ENCODE data around the gene SLC2A5. TPM values are rescaled to one million over a fixed set of nuclear protein-coding genes. Genes with fewer than 3 reads are reported as not detected.

The SLC2A5 gene
- total RNA-seq, 1 donor from 2014 or later, result not detected

- no peaks in the 10 kb centered on the region for H3K4me1 Mint-ChIP-seq (ENCODE audit: unreplicated experiment)
- no peak for DNase-seq (ENCODE audit: extremely low spot score, unreplicated experiment)
- H3K27me3 Mint-ChIP-seq (ENCODE audit: unreplicated experiment), result peaks cover 6% of the 10 kb centered on the region
- no peak overlapping the region for H3K27ac Mint-ChIP-seq (ENCODE audit: unreplicated experiment)
- H3K9me3 Mint-ChIP-seq (ENCODE audit: unreplicated experiment), result no peaks in the 10 kb centered on the region
- no peak overlapping the region for H3K4me3 Mint-ChIP-seq (ENCODE audit: unreplicated experiment)
- no peak for TF ChIP-seq CTCF (IDR thresholded peaks at IDR 0.05)
- H3K36me3 Mint-ChIP-seq (ENCODE audit: unreplicated experiment), result no peaks in the 10 kb centered on the region
These were observed 49.1 kb downstream of the SLC2A5 start for GRCh38 chr1:9020305-9020704.

- H3K4me3 Mint-ChIP-seq (ENCODE audit: unreplicated experiment), result no peak overlapping the region
- H3K4me1 Mint-ChIP-seq (ENCODE audit: unreplicated experiment), result no peaks in the 10 kb centered on the region
- H3K36me3 Mint-ChIP-seq (ENCODE audit: unreplicated experiment), result no peaks in the 10 kb centered on the region
- no peak for TF ChIP-seq CTCF (IDR thresholded peaks at IDR 0.05)
- peaks cover 6% of the 10 kb centered on the region for H3K27me3 Mint-ChIP-seq (ENCODE audit: unreplicated experiment)
- H3K27ac Mint-ChIP-seq (ENCODE audit: unreplicated experiment), result no peak overlapping the region
- DNase-seq (ENCODE audit: extremely low spot score, unreplicated experiment), result no peak
- H3K9me3 Mint-ChIP-seq (ENCODE audit: unreplicated experiment), result no peaks in the 10 kb centered on the region
These were observed 49.5 kb downstream of the SLC2A5 start for GRCh38 chr1:9019896-9020295.

GRCh38 chr1:9018333-9018732 is 51.1 kb downstream of the SLC2A5 start:
- Mint-ChIP-seq H3K27ac (ENCODE audit: unreplicated experiment) (no peak overlapping the region), H3K27me3 (ENCODE audit: unreplicated experiment) (peaks cover 6% of the 10 kb centered on the region), H3K4me1 (ENCODE audit: unreplicated experiment) (no peaks in the 10 kb centered on the region), H3K36me3 (ENCODE audit: unreplicated experiment) (no peaks in the 10 kb centered on the region), H3K4me3 (ENCODE audit: unreplicated experiment) (no peak overlapping the region), H3K9me3 (ENCODE audit: unreplicated experiment) (no peaks in the 10 kb centered on the region)
- TF ChIP-seq CTCF (IDR thresholded peaks at IDR 0.05), result no peak
- DNase-seq (ENCODE audit: extremely low spot score, unreplicated experiment), result no peak

GRCh38 chr1:9016455-9016854 is 53.0 kb downstream of the SLC2A5 start:
- no peak overlapping the region for H3K4me3 Mint-ChIP-seq (ENCODE audit: unreplicated experiment)
- H3K9me3 Mint-ChIP-seq (ENCODE audit: unreplicated experiment), result no peaks in the 10 kb centered on the region
- TF ChIP-seq CTCF (IDR thresholded peaks at IDR 0.05), result no peak
- H3K36me3 Mint-ChIP-seq (ENCODE audit: unreplicated experiment), result no peaks in the 10 kb centered on the region
- H3K4me1 Mint-ChIP-seq (ENCODE audit: unreplicated experiment), result no peaks in the 10 kb centered on the region
- peaks cover 6% of the 10 kb centered on the region for H3K27me3 Mint-ChIP-seq (ENCODE audit: unreplicated experiment)
- H3K27ac Mint-ChIP-seq (ENCODE audit: unreplicated experiment), result peak overlapping the region; percentile 34
- no peak for DNase-seq (ENCODE audit: extremely low spot score, unreplicated experiment)

GRCh38 chr1:9014475-9015375 is 54.7 kb downstream of the SLC2A5 start:
- Mint-ChIP-seq H3K9me3 (ENCODE audit: unreplicated experiment) (no peaks in the 10 kb centered on the region), H3K27ac (ENCODE audit: unreplicated experiment) (no peak overlapping the region), H3K4me1 (ENCODE audit: unreplicated experiment) (no peaks in the 10 kb centered on the region), H3K4me3 (ENCODE audit: unreplicated experiment) (no peak overlapping the region), H3K27me3 (ENCODE audit: unreplicated experiment) (peaks cover 9% of the 10 kb centered on the region), H3K36me3 (ENCODE audit: unreplicated experiment) (no peaks in the 10 kb centered on the region)
- DNase-seq (ENCODE audit: extremely low spot score, unreplicated experiment), result no peak
- no peak for TF ChIP-seq CTCF (IDR thresholded peaks at IDR 0.05)
